Karpas-422 (cell line): ENCODE results near the gene DNAH7. TPM values are rescaled to one million over a fixed set of nuclear protein-coding genes. Genes with fewer than 3 reads are reported as not detected.
"Not testable (repeated sequence)": the region's sequence is repeated elsewhere in the genome, so short reads cannot be mapped to it uniquely, and the experiment has no call there.

Experiments used
- DNase-seq: peaks from one replicate; pipeline ENCODE4 v3.0.0-alpha.2; 2015
- H2AFZ ChIP-seq: fragments of 200-600 bp; sonication (generic); 2 replicates; pipeline ENCODE4 v1.6.1; 2014; ENCODE audit warnings: antibody characterized with exemption, low read length, mixed read lengths
- H3K27ac ChIP-seq: fragments of 200-600 bp; sonication (generic); 2 replicates; pipeline ENCODE4 v1.5.1; 2014; ENCODE audit warnings: mild to moderate bottlenecking, low read length, moderate library complexity
- H3K27me3 ChIP-seq: fragments of 200-600 bp; sonication (generic); 2 replicates; pipeline ENCODE4 v1.6.1; 2014; ENCODE audit warnings: low read length, mixed read lengths
- H3K36me3 ChIP-seq: fragments of 200-600 bp; sonication (generic); 2 replicates; pipeline ENCODE4 v1.6.1; 2014; ENCODE audit warnings: low read length, mixed read lengths; ENCODE audit not compliant: insufficient read depth
- H3K4me1 ChIP-seq: fragments of 200-600 bp; sonication (generic); 2 replicates; pipeline ENCODE4 v1.6.1; 2014; ENCODE audit warnings: mild to moderate bottlenecking, low read length, mixed read lengths
- H3K4me2 ChIP-seq: fragments of 200-600 bp; sonication (generic); 2 replicates; pipeline ENCODE4 v1.6.1; 2014; ENCODE audit warnings: low read length, low read depth, mild to moderate bottlenecking; ENCODE audit not compliant: poor library complexity, severe bottlenecking
- H3K4me3 ChIP-seq: fragments of 200-600 bp; sonication (generic); 2 replicates; pipeline ENCODE4 v1.5.1; 2014; ENCODE audit warnings: mild to moderate bottlenecking, antibody characterized with exemption, low read length, mixed read lengths
- H3K79me2 ChIP-seq: fragments of 200-600 bp; sonication (generic); 2 replicates; pipeline ENCODE4 v1.6.1; 2014; ENCODE audit warnings: mild to moderate bottlenecking, low read length, mixed read lengths
- H3K9ac ChIP-seq: fragments of 200-600 bp; sonication (generic); 2 replicates; pipeline ENCODE4 v1.6.0; 2014; ENCODE audit warnings: low read length
- H3K9me2 ChIP-seq: fragments of 200-600 bp; sonication (generic), shearing (Covaris generic); replicated peaks from 2 replicates; pipeline ENCODE4 v1.6.0; 2014; ENCODE audit warnings: mild to moderate bottlenecking, low read length, moderate library complexity; ENCODE audit not compliant: insufficient read depth
- H3K9me3 ChIP-seq: fragments of 300-700, 200-600 bp; sonication (generic); 2 replicates; pipeline ENCODE4 v1.6.1; 2014; ENCODE audit warnings: low read length, mixed read lengths
- H4K20me1 ChIP-seq: fragments of 200-600 bp; sonication (generic); 2 replicates; pipeline ENCODE4 v1.6.1; 2014; ENCODE audit warnings: mild to moderate bottlenecking, antibody characterized with exemption, low read length, low read depth; ENCODE audit not compliant: insufficient read depth
- total RNA-seq: library from RNA; depleted of rRNA; stranded (reverse); fragments of >200 nt; shearing (Covaris generic); gene quantifications from 2 replicates; pipeline ENCODE4 v1.2.3, GENCODE V29; 2014; ENCODE audit warnings: low replicate concordance

Gene DNAH7
- total RNA-seq, 1 experiment from 2014 or later = 0.82 TPM

DNA sequence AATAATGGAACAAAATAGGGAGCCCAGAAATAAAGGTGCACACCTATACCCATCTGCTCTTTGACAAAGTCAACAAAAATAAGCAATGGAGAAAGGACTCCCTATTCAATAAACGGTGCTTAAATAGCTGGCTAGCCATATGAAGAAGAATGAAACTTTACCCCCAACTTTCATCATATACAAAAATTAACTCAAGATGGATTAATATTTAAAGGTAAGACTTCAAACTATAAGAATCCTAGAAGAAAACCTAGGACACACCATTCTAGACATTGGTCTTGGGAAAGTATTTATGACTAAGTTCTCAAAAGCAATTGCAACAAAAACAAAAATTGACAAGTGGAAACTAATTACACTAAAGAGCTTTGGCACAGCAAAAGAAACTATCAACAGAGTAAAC, 139.1 kb downstream of the DNAH7 start:
- no peaks in the 10 kb centered on the region for H4K20me1 ChIP-seq
- no peaks in the 10 kb centered on the region for H3K27me3 ChIP-seq
- no peak overlapping the region for H3K4me2 ChIP-seq
- no peaks in the 10 kb centered on the region for H3K9me3 ChIP-seq
- no peak overlapping the region for H3K27ac ChIP-seq
- H3K4me1 ChIP-seq = no peaks in the 10 kb centered on the region
- no peak overlapping the region for H3K9ac ChIP-seq
- no peak overlapping the region for H2AFZ ChIP-seq
- H3K79me2 ChIP-seq = no peaks in the 10 kb centered on the region
- H3K9me2 ChIP-seq = no peaks in the 10 kb centered on the region
- no peak overlapping the region for H3K4me3 ChIP-seq
- H3K36me3 ChIP-seq = no peaks in the 10 kb centered on the region
- no peak for DNase-seq

DNA sequence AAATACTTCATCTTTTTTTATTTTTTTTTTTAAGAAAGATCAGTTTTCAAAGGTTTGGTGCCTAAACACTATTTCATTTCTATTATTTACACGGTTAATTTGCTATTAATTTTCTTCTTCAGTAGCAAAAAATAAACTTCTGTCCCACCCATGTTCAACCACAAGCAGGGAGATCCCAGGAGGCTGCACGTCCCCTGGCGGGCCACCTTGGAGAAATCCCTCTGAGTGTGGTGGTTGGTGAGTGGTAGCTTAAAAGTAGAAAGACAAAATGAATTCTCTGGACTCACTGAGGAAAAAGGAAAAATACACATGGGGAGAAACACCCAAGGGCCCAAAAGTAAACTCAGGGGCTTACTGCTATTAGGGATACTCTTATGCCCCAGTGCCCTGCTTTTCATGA, 143.5 kb downstream of the DNAH7 start:
- Histone ChIP-seq H3K9ac (no peak overlapping the region), H3K4me3 (no peak overlapping the region), H3K4me1 (no peaks in the 10 kb centered on the region), H3K27ac (no peak overlapping the region), H4K20me1 (no peaks in the 10 kb centered on the region), H2AFZ (no peak overlapping the region), H3K79me2 (no peaks in the 10 kb centered on the region), H3K27me3 (no peaks in the 10 kb centered on the region), H3K36me3 (no peaks in the 10 kb centered on the region), H3K9me3 (no peaks in the 10 kb centered on the region), H3K4me2 (no peak overlapping the region), H3K9me2 (no peaks in the 10 kb centered on the region)
- no peak for DNase-seq

DNA sequence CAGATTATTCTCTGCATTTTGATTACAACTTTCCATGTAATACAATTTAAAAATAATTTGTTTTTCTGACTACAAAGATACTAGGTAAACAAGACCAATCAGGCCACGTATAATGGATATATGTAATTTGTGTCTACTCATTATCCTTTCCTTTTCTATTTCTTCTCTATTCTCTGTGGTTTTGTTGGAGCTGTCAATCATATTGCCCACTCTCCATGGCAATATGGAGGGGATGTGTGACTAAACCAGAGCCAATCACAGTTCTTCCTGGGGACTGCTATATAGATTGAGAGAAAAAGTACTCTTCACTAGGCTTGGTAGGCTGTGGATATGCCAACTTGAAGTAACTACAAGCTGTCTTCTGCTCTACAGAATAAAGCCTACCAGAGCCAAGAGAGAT, 144.7 kb downstream of the DNAH7 start:
- no peak overlapping the region for H3K9ac ChIP-seq
- no peaks in the 10 kb centered on the region for H3K27me3 ChIP-seq
- H3K4me3 ChIP-seq = no peak overlapping the region
- H3K9me3 ChIP-seq = no peaks in the 10 kb centered on the region
- no peaks in the 10 kb centered on the region for H4K20me1 ChIP-seq
- DNase-seq = no peak
- no peaks in the 10 kb centered on the region for H3K4me1 ChIP-seq
- H2AFZ ChIP-seq = no peak overlapping the region
- no peaks in the 10 kb centered on the region for H3K9me2 ChIP-seq
- H3K27ac ChIP-seq = no peak overlapping the region
- no peaks in the 10 kb centered on the region for H3K79me2 ChIP-seq
- H3K4me2 ChIP-seq = no peak overlapping the region
- no peaks in the 10 kb centered on the region for H3K36me3 ChIP-seq

DNA sequence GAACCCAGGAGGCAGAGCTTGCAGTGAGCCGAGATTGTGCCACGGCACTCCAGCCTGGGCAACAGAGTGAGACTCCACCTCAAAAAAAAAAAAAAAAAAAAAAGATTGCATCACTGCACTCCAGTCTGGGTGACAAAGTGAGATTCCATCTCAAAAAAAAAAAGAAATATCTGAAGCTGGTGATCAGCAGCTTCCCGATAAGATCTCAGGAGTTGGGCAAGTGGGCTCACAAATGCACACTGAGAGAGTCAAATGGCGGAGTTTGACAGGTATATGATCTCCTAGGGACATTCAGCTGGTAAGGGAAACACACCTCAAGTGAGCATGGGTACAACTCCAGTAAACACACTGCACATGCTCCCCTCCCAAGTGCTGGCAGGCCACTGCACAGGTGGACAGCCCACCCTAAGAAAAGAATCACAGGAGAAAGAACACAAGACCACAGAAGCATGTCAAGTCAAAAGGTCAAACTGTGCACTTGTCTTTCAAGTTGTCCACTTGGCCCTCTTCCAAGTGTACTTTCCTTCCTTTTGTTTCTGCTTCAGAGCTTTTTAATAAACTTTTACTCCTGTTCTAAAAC, 151.5 kb downstream of the DNAH7 start:
- not testable (repeated sequence) for H3K79me2 ChIP-seq, H3K27ac ChIP-seq, H3K9me2 ChIP-seq, H3K4me1 ChIP-seq, H3K36me3 ChIP-seq, H3K9me3 ChIP-seq, H3K9ac ChIP-seq, H3K4me2 ChIP-seq, H3K4me3 ChIP-seq, DNase-seq, H4K20me1 ChIP-seq, H2AFZ ChIP-seq, H3K27me3 ChIP-seq

DNA sequence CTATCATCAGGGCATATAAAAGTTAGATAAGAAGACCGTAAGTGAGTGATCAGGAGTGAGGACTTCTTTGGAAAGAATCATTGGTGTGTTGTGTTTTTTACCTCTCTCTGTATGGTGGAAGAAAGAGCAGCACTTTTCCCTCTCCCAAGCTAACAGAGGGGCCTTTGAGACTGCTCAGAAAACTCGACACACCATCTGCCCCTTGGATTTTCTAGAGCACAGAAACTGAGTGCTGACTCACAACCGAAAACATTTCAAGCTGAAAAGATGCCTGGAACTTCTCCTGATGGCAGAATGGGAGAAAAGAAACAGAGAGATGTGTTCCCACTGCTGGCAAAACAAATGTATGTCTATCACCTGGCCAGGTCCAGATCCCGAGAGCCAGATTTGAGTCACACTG, 156.6 kb downstream of the DNAH7 start:
- DNase-seq = no peak
- Histone ChIP-seq H3K9ac (no peak overlapping the region), H3K27ac (no peak overlapping the region), H3K9me2 (no peaks in the 10 kb centered on the region), H3K4me3 (no peak overlapping the region), H3K36me3 (no peaks in the 10 kb centered on the region), H2AFZ (no peak overlapping the region), H3K4me2 (no peak overlapping the region), H4K20me1 (no peaks in the 10 kb centered on the region), H3K9me3 (no peaks in the 10 kb centered on the region), H3K79me2 (no peaks in the 10 kb centered on the region), H3K4me1 (no peaks in the 10 kb centered on the region), H3K27me3 (no peaks in the 10 kb centered on the region)

DNA sequence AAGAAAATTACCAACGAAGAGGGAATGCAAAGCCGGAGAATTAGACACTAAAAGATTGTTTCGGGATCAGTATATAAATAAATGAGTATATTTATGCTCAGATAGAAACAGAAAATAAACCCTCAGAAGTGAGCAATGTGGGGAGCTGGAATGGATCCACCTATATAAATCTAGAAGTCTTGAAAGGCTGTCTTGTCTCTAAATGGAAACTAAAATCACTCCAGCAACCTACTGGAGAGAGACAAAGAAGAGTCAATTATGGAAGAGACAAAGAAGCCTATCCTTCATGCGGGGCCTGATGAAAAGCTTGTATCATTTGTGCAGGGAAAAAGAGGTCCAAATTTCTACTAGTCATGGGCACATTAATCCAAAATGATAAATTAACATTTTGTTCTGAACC, 158.1 kb downstream of the DNAH7 start:
- no peaks in the 10 kb centered on the region for H3K27me3 ChIP-seq
- no peak overlapping the region for H3K9ac ChIP-seq
- no peak overlapping the region for H2AFZ ChIP-seq
- H3K79me2 ChIP-seq = no peaks in the 10 kb centered on the region
- H3K4me2 ChIP-seq = no peak overlapping the region
- no peak overlapping the region for H3K27ac ChIP-seq
- H3K4me1 ChIP-seq = no peaks in the 10 kb centered on the region
- no peaks in the 10 kb centered on the region for H3K9me3 ChIP-seq
- no peaks in the 10 kb centered on the region for H3K36me3 ChIP-seq
- no peaks in the 10 kb centered on the region for H3K9me2 ChIP-seq
- no peaks in the 10 kb centered on the region for H4K20me1 ChIP-seq
- H3K4me3 ChIP-seq = no peak overlapping the region
- DNase-seq = no peak

DNA sequence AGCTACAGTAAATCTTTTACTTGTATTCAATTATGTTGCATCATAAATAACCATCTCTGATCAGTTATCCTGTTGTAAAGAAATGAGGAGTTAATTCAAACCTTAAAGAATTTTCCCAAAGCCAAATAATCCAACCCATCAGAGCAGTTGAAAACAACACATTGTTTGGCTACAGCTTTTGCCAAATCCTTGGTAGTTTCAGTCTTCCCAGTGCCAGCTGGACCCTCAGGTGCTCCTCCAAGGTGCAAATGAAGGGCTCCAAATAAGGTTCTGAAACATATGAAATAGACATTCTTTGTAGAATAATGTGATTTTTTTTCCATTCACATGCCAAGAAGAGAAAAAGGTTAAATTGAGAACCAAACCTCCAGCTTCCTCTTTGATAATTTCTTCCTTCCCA, 158.7 kb downstream of the DNAH7 start:
- Histone ChIP-seq H3K27ac (no peak overlapping the region), H3K27me3 (no peaks in the 10 kb centered on the region), H2AFZ (no peak overlapping the region), H3K9ac (no peak overlapping the region), H3K4me3 (no peak overlapping the region), H3K9me3 (no peaks in the 10 kb centered on the region), H3K4me1 (no peaks in the 10 kb centered on the region), H3K36me3 (no peaks in the 10 kb centered on the region), H3K4me2 (no peak overlapping the region), H3K9me2 (no peaks in the 10 kb centered on the region), H4K20me1 (no peaks in the 10 kb centered on the region), H3K79me2 (no peaks in the 10 kb centered on the region)
- no peak for DNase-seq

DNA sequence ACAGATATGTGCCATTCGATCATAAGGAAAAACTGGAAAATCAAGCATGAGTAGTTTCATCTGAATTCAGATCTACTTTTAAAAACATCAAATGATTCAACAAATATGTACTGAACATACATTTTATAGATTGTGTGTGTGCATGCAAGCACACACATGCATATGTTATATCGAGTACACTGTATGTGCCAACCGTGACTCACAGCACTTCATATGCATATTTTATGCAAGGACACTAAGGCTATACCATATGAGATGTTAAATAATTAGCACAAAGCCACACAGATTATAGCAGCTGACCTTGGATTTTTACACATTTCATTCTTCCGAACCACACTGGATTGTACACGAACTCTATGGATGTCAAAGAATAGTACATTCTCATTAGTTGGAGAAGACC, 161.2 kb downstream of the DNAH7 start:
- Histone ChIP-seq H3K4me3 (no peak overlapping the region), H3K27me3 (no peaks in the 10 kb centered on the region), H2AFZ (no peak overlapping the region), H3K79me2 (no peaks in the 10 kb centered on the region), H3K36me3 (no peaks in the 10 kb centered on the region), H3K9ac (no peak overlapping the region), H3K4me2 (no peak overlapping the region), H4K20me1 (no peaks in the 10 kb centered on the region), H3K9me3 (no peaks in the 10 kb centered on the region), H3K27ac (no peak overlapping the region), H3K4me1 (no peaks in the 10 kb centered on the region), H3K9me2 (no peaks in the 10 kb centered on the region)
- DNase-seq = no peak

DNA sequence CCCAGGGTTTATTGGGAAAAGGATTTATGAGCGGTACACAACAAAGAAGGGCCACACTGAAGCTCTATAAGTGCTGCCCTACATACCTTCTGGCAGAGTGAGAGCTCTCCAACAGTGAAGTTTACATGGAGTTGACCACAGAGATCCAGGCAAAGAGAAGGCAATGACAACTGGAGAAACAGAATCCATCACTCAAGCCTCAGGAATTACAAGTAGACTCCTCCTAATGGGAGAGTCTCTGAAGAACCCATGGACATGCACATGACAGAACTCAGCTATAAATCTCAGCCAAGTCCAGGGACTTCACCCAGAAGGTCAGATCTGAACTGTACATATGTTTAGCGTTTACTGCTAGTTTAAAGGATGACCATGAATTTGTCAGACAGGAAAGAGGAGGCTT, 164.7 kb downstream of the DNAH7 start:
- Histone ChIP-seq H4K20me1 (no peaks in the 10 kb centered on the region), H3K27me3 (no peaks in the 10 kb centered on the region), H3K9me3 (no peaks in the 10 kb centered on the region)

More for the DNA sequence above, 164.7 kb downstream of the DNAH7 start:
- no peak for DNase-seq
- Histone ChIP-seq H3K79me2 (no peaks in the 10 kb centered on the region), H3K4me1 (no peaks in the 10 kb centered on the region), H3K9ac (no peak overlapping the region), H3K4me2 (no peak overlapping the region), H3K36me3 (no peaks in the 10 kb centered on the region), H3K9me2 (no peaks in the 10 kb centered on the region), H3K4me3 (no peak overlapping the region), H2AFZ (no peak overlapping the region), H3K27ac (no peak overlapping the region)
